Glutamatergic neuron (in vitro differentiated cells): ENCODE data around the gene FZR1. TPM values are rescaled to one million over a fixed set of nuclear protein-coding genes. Genes with fewer than 3 reads are reported as not detected.
A peak's percentile ranks its signal among the peaks of the same experiment; 100 is the strongest.

Experiments used
- DNase-seq: peaks from one replicate; pipeline ENCODE4 v3.0.0; 2022
- H3K27ac Mint-ChIP-seq: one replicate; pipeline ENCODE4 v1.8.0; 2020; ENCODE audit warnings: mild to moderate bottlenecking, mixed read lengths, inconsistent platforms; ENCODE audit not compliant: unreplicated experiment
- H3K27me3 Mint-ChIP-seq: one replicate; pipeline ENCODE4 v1.8.0; 2020; ENCODE audit warnings: mild to moderate bottlenecking, moderate library complexity, mixed read lengths, inconsistent platforms; ENCODE audit not compliant: unreplicated experiment
- H3K36me3 Mint-ChIP-seq: one replicate; pipeline ENCODE4 v1.8.0; 2020; ENCODE audit warnings: mild to moderate bottlenecking, mixed read lengths, inconsistent platforms; ENCODE audit not compliant: unreplicated experiment
- H3K4me1 Mint-ChIP-seq: one replicate; pipeline ENCODE4 v1.8.0; 2020; ENCODE audit warnings: mild to moderate bottlenecking, low read depth, mixed read lengths, inconsistent platforms; ENCODE audit not compliant: unreplicated experiment
- H3K4me3 Mint-ChIP-seq: one replicate; pipeline ENCODE4 v1.8.0; 2020; ENCODE audit warnings: mild to moderate bottlenecking, mixed read lengths, inconsistent platforms; ENCODE audit not compliant: unreplicated experiment
- H3K9me3 Mint-ChIP-seq: one replicate; pipeline ENCODE4 v1.8.0; 2020; ENCODE audit warnings: mild to moderate bottlenecking, moderate library complexity, mixed read lengths, inconsistent platforms; ENCODE audit not compliant: unreplicated experiment
- long read RNA-seq: library from polyadenylated mRNA; unstranded; transcript quantifications from one replicate; pipeline ENCODE4 v2.0.0, GENCODE V29; 2020; ENCODE audit not compliant: unreplicated experiment
- total RNA-seq: library from RNA; stranded (reverse); fragmentation: NEBNext Ultra II Directional; extraction: Animal tissue kit (Norgen Biotek cat#: 25700); gene quantifications from one replicate; pipeline ENCODE4 v1.2.1, GENCODE V29; 2021; ENCODE audit not compliant: unreplicated experiment
- TF ChIP-seq, protein P1 (sequence below): fragments of 200-600 bp; sonication (generic); IDR thresholded peaks from one replicate; pipeline ENCODE4 v1.5.0; 2021; ENCODE audit not compliant: partially characterized antibody, unreplicated experiment

FZR1 gene
- 51.3 TPM for total RNA-seq
- long read RNA-seq, full-length matches to known transcripts, result 2 of 7 reads
- long read RNA-seq, partial matches to known transcripts, result 1 of 7 reads
- long read RNA-seq, other reads (novel, unspliced or antisense), result 4 of 7 reads

DNA sequence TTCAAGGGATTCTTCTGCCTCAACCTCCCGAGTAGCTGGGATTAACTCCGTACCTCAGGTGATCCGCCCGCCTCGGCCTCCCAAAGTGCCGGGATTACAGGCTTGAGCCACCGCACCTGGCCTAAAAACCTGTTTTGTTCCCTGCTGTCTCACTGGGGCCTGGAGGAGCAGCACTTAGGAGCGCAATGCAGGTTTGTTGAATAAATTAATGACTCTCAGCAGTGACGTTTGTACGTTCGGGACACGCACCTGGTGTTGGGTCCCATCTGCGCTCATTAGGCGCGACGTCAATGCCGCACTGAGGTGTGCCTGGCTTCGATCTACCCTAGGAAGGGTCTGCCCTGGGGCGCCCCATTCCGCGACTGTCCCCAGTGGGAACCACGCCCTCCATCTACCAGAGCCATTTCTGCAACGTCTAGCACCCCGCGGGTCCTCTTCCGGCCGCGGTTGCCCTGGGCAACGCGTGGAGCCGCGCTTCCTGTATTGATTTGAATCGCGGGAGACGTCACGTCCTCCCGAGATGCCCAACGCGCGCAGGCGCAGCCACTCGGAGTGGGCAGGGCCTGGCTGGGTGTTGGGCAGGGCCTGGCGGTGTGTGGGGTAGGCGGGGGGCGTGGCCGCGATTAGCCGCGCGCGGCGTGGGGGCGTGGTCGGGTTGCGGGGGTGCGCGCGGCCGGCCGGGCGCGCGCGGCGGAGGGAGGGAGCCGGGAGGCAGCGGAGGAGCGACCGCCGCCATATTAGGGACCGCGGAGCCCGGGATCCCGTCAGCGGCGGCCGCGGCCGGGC is at the start of gene FZR1:
FZR1 (plus strand) TSS at position 714 of the 786 bp plus-strand sequence. CDS start 16,679 bp downstream, outside the sequence.
- peak; percentile 99 for DNase-seq
- H3K27me3 Mint-ChIP-seq, result peaks cover 8% of the 10 kb centered on the region
- H3K4me1 Mint-ChIP-seq, result peaks cover 11% of the 10 kb centered on the region

DNA sequence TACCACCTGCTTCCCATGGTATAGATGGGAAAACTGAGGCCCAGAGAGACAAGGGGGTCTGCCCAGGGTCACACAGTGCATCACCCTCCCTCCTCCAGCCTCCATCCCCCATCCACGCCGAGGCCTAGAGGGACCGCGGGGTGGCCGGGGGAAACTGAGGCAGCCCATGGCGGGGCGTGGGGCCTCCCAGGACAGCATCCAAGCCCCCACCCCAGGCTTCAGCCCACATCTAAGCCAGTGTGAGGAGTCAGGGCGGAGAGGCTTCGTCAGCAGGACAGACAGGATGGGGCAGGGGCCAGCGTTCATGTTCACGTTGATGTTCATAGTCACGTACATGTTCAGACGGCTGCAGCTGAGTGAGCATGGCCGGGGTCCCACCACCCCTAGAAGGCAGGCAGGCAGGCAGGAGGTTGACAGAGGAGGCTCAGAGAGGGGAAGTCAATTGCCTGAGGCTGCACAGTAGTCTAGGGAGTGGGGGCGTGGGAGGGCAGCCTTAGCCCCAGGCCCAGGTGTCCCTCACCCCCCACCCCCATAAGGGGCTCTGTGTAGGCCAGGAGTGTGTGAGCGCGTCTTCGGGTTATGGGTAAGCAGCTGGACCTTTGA is 49.1 kb upstream of the FZR1 start:
- H3K27me3 Mint-ChIP-seq, result peaks cover 9% of the 10 kb centered on the region
- H3K4me1 Mint-ChIP-seq, result no peaks in the 10 kb centered on the region
- no peaks in the 10 kb centered on the region for H3K36me3 Mint-ChIP-seq
- TF ChIP-seq, protein P1, sequence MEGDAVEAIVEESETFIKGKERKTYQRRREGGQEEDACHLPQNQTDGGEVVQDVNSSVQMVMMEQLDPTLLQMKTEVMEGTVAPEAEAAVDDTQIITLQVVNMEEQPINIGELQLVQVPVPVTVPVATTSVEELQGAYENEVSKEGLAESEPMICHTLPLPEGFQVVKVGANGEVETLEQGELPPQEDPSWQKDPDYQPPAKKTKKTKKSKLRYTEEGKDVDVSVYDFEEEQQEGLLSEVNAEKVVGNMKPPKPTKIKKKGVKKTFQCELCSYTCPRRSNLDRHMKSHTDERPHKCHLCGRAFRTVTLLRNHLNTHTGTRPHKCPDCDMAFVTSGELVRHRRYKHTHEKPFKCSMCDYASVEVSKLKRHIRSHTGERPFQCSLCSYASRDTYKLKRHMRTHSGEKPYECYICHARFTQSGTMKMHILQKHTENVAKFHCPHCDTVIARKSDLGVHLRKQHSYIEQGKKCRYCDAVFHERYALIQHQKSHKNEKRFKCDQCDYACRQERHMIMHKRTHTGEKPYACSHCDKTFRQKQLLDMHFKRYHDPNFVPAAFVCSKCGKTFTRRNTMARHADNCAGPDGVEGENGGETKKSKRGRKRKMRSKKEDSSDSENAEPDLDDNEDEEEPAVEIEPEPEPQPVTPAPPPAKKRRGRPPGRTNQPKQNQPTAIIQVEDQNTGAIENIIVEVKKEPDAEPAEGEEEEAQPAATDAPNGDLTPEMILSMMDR, result no peak
- H3K4me3 Mint-ChIP-seq, result peak overlapping the region; percentile 42
- H3K9me3 Mint-ChIP-seq, result peaks cover 1% of the 10 kb centered on the region
- DNase-seq, result no peak
- H3K27ac Mint-ChIP-seq, result no peak overlapping the region

More for the DNA sequence above, at the start of gene FZR1:
- peaks cover 5% of the 10 kb centered on the region for H3K9me3 Mint-ChIP-seq
- peak within 1 kb of the TSS; percentile 96 for H3K4me3 Mint-ChIP-seq
- TF ChIP-seq, protein P1, result no peak
- H3K36me3 Mint-ChIP-seq, result no peaks in the 10 kb centered on the region
- peak within 1 kb of the TSS; percentile 88 for H3K27ac Mint-ChIP-seq

DNA sequence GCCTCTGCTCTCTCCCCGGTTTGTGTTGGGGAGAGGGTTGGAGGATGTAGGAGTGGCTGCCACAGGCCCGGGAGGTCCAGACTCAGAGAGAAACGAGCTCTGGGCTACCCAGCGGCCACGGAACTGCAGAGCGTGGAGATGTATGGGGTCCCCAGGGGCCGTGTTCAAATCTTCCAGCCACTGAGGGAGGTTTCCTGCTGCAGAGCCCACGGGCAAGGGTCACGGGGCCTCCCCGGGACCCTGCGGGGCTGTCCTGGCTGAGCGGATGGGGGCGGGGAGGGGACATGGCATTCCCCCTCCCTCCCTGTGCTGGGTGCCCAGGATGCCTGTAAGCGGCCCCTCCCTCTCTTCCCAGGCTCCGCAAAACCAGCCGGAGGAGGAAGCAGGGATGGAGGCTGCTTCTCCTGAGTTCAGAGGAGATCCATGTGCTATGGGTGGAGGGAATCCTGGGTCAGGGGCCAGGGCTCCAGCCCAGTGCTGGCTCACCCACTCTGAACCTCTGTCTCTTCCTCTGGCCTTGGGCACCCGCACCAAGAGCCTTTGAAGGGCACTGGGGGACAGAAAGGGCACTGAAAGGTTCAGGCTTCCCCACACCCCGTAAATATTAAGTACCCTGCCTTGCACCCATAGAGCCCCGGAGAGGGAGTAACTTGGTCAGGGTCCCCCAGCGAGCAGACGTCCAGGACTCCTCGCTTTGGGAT is 48.4 kb upstream of the FZR1 start:
- TF ChIP-seq, protein P1, result no peak
- Mint-ChIP-seq H3K4me1 (peaks cover under 1% of the 10 kb centered on the region), H3K27me3 (peaks cover 12% of the 10 kb centered on the region), H3K27ac (no peak overlapping the region), H3K9me3 (peaks cover 1% of the 10 kb centered on the region), H3K4me3 (peak overlapping the region; percentile 42), H3K36me3 (no peaks in the 10 kb centered on the region)
- DNase-seq, result no peak

DNA sequence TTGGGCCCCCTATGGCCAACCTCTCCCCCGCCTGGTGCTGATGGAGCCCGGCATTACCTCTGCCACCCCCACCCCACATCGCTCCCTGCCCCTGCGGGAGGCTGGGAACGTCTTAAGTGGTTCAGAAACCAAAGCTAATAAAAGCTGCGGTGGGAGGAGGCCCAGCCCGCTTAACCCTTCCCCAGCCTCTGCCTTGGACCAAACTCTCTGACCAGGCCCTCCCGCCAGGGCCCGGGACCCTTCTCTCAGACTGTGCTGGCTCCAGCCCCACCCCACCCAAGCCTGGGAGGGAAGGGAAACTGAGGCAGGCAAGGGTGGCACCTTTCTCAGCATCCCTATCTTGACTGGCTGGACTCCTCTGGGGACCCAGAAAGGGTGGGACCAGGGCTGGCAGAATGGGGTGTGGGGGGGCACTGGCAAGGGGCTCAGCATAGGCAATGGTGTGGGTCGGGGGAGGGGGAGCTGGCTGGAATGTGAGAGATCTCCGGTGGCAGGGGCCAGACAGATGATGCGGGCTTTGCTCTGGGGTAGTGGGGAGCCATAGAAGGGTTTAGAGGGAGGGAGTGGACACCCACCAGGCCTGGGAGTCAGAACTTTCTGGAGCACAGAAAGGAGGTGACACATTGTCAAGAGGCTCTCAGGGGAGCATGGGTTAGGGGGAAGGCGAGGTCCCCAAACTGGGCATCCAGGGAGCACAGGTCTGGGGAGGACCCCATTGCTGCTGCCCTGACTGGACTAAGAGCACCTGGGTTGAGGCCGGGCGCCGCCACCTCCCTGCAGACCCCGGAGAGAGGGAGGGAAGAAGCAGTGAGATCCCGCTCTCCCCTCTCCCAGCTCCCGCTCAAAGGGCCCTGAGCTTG is 47.7 kb upstream of the FZR1 start:
- H3K27me3 Mint-ChIP-seq, result peaks cover 14% of the 10 kb centered on the region
- H3K4me3 Mint-ChIP-seq, result no peak overlapping the region
- H3K9me3 Mint-ChIP-seq, result peaks cover 1% of the 10 kb centered on the region
- H3K27ac Mint-ChIP-seq, result no peak overlapping the region
- TF ChIP-seq, protein P1, result no peak
- DNase-seq, result no peak
- peaks cover 3% of the 10 kb centered on the region for H3K4me1 Mint-ChIP-seq
- no peaks in the 10 kb centered on the region for H3K36me3 Mint-ChIP-seq
